A549 treated with Hydrocortisone at 1 μM for 4 hours (cell line): ENCODE data around the gene PARP9. TPM values are rescaled to one million over a fixed set of nuclear protein-coding genes. Genes with fewer than 3 reads are reported as not detected.

Experiments
- total RNA-seq: library from RNA; stranded (reverse); fragments of 200-300 nt; extraction: Qiagen RNA extraction; gene quantifications from 5 replicates; pipeline ENCODE4 v1.2.3, GENCODE V29; 2022

PARP9 gene
- 5.1 to 7.0 TPM (median 5.8 TPM) in 5 replicates for total RNA-seq

DNA sequence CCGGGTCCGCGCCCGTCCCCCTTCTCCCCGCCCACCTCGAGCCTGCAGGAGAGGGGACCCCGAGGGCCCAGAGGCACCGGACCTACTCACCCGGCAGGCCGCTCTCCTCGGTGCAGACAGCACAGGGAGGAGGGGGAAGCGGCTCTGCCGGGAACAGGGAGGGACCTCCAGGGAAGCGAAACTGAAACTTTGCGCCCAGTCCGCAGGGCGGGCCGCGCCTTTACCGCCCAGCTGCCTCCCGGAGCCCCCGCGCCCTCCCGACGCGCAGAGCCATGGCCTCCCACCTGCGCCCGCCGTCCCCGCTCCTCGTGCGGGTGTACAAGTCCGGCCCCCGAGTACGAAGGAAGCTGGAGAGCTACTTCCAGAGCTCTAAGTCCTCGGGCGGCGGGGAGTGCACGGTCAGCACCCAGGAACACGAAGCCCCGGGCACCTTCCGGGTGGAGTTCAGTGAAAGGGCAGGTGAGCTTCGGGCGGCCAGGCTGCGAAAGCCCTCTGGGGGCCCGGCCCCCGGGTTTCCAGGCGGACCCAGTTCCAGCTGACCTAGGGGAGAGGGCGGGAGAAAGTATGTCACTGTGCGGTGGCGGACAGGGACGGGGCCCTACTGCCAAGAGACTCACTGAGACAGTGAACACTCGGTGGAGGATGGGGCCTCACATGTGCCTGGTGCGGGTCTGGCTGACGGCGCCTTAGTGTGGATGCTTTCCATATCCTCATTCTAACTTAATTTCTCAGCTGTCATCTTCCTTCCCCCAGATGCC lies at the start of gene PARP9, which contains the start of gene DTX3L:
TSS of gene PARP9 (minus strand) at position 146 of the 758 bp plus-strand sequence. CDS start 4,680 bp downstream, outside the sequence.
TSS of gene DTX3L (plus strand) at position 184 of the 758 bp plus-strand sequence. CDS start at position 273, 89 bp downstream.

DNA sequence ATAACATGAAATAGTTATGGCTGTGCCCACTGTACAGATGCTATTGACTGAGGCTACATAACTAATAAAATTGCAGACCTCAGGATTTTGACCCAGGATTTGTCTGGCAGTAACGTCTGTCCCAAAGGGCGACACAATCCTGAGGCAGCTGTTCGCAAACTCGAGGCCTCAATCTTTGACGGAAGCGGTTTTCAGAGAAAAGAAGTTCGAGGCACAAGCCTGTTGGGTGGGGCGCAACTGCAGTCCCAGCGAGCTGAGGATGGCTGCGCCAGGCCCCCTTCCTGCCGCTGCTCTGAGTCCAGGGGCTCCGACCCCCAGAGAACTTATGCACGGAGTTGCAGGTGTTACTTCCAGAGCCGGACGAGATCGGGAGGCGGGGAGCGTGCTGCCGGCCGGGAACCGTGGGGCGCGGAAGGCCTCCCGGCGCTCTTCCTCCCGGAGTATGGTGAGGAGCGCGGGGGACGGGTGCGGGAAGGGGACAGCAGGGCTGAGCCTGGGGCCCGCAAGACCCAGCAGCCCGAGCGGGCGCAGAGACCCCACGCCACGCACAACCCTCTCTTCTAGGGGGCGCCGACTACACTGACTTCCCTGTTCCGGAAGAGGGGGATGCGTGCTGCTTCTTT lies 13.4 kb upstream of the PARP9 start, which contains the start of gene PARP15:
TSS of gene PARP15 (plus strand) at position 242 of the 623 bp plus-strand sequence. CDS start at position 260, 18 bp downstream.

GRCh38 chr3:122514123-122515019 lies 49.7 kb downstream of the PARP9 start, which contains the start of gene KPNA1:
TSS of gene KPNA1 (minus strand) at chr3:122514939. CDS start at chr3:122496565, 18,374 bp downstream.

Other genes with a start within 250 kb of the PARP9 start
- gene CSTA, start 239.1 kb downstream of the PARP9 start, total RNA-seq = 0.52 to 1.4 TPM (median 0.75 TPM) in 5 replicates
- gene MIX23, start 181.1 kb downstream of the PARP9 start, total RNA-seq = 47.2 to 63.4 TPM (median 47.6 TPM) in 5 replicates
- 28.2 to 35.2 TPM (median 31.9 TPM) in 5 replicates for gene FAM162A, start 180.1 kb downstream of the PARP9 start, total RNA-seq
- 2.8 to 3.8 TPM (median 3.6 TPM) in 5 replicates for gene WDR5B, start 148.2 kb downstream of the PARP9 start, total RNA-seq
- gene KPNA1, start 49.4 kb downstream of the PARP9 start, total RNA-seq = 52.8 to 65.6 TPM (median 62.3 TPM) in 5 replicates
- gene DTX3L, start within 50 bp of the PARP9 start, total RNA-seq = 7.4 to 11.1 TPM (median 7.6 TPM) in 5 replicates
- gene PARP15, start 13.3 kb upstream of the PARP9 start, total RNA-seq = not detected in 5 replicates
- gene PARP14, start 116.5 kb upstream of the PARP9 start, total RNA-seq = 7.4 to 11.8 TPM (median 7.9 TPM) in 5 replicates
- 4.9 to 5.8 TPM (median 5.1 TPM) in 5 replicates for gene HSPBAP1, start 229.5 kb upstream of the PARP9 start, total RNA-seq
- gene SLC49A4, start 230.8 kb upstream of the PARP9 start, total RNA-seq = 12.0 to 15.3 TPM (median 13.8 TPM) in 5 replicates